GM19240 (cell line): ENCODE results near the gene MAU2.

Source experiments
- DNase-seq: peaks from one replicate; pipeline ENCODE4 v3.0.0; 2011; ENCODE audit warnings: low spot score; ENCODE audit not compliant: insufficient read length

Gene MAU2

GRCh38 chr19:19320361-19321140 lies at the start of gene MAU2, which contains the start of gene SUGP1:
TSS of gene MAU2 (plus strand) at chr19:19320829. CDS start at chr19:19320860, 31 bp downstream.
TSS of gene SUGP1 (minus strand) at chr19:19320509. CDS start at chr19:19320496, 13 bp downstream.
- DNase-seq, result peak; percentile 92

GRCh38 chr19:19271828-19272599 lies 48.6 kb upstream of the MAU2 start:
- no peak for DNase-seq

- DNase-seq, result no peak
These were observed 46.5 kb upstream of the MAU2 start for GRCh38 chr19:19274146-19274545.

GRCh38 chr19:19274716-19275565 lies 45.7 kb upstream of the MAU2 start:
- DNase-seq, result no peak

- no peak for DNase-seq
These were observed 44.2 kb upstream of the MAU2 start for GRCh38 chr19:19276386-19276785.

- no peak for DNase-seq
These were observed 43.8 kb upstream of the MAU2 start for GRCh38 chr19:19276851-19277250.

GRCh38 chr19:19278315-19278714 lies 42.3 kb upstream of the MAU2 start:
- DNase-seq, result no peak

GRCh38 chr19:19279062-19279612 lies 41.5 kb upstream of the MAU2 start:
- DNase-seq, result no peak

- no peak for DNase-seq
These were observed 40.8 kb upstream of the MAU2 start for GRCh38 chr19:19279853-19280252.

GRCh38 chr19:19280561-19280960 lies 40.1 kb upstream of the MAU2 start:
- no peak for DNase-seq

- DNase-seq, result no peak
These were observed 34.9 kb upstream of the MAU2 start for GRCh38 chr19:19285686-19286085.

- no peak for DNase-seq
These were observed 28.0 kb upstream of the MAU2 start for GRCh38 chr19:19292607-19293006.

GRCh38 chr19:19294914-19295313 lies 25.7 kb upstream of the MAU2 start:
- no peak for DNase-seq

GRCh38 chr19:19296953-19297689 lies 23.5 kb upstream of the MAU2 start:
- DNase-seq, result no peak

- no peak for DNase-seq
These were observed 22.9 kb upstream of the MAU2 start for GRCh38 chr19:19297759-19298158.

GRCh38 chr19:19300613-19301012 lies 20.0 kb upstream of the MAU2 start:
- DNase-seq, result no peak

GRCh38 chr19:19303411-19303810 lies 17.2 kb upstream of the MAU2 start:
- DNase-seq, result no peak

GRCh38 chr19:19304186-19304965 lies 16.3 kb upstream of the MAU2 start:
- DNase-seq, result no peak

GRCh38 chr19:19305066-19305465 lies 15.6 kb upstream of the MAU2 start:
- no peak for DNase-seq

GRCh38 chr19:19305696-19306095 lies 14.9 kb upstream of the MAU2 start:
- no peak for DNase-seq
